Measurements from ENCODE around the gene TBC1D22A.
"Not testable (repeated sequence)": the region's sequence is repeated elsewhere in the genome, so short reads cannot be mapped to it uniquely, and the experiment has no call there.

Gene TBC1D22A

DNA sequence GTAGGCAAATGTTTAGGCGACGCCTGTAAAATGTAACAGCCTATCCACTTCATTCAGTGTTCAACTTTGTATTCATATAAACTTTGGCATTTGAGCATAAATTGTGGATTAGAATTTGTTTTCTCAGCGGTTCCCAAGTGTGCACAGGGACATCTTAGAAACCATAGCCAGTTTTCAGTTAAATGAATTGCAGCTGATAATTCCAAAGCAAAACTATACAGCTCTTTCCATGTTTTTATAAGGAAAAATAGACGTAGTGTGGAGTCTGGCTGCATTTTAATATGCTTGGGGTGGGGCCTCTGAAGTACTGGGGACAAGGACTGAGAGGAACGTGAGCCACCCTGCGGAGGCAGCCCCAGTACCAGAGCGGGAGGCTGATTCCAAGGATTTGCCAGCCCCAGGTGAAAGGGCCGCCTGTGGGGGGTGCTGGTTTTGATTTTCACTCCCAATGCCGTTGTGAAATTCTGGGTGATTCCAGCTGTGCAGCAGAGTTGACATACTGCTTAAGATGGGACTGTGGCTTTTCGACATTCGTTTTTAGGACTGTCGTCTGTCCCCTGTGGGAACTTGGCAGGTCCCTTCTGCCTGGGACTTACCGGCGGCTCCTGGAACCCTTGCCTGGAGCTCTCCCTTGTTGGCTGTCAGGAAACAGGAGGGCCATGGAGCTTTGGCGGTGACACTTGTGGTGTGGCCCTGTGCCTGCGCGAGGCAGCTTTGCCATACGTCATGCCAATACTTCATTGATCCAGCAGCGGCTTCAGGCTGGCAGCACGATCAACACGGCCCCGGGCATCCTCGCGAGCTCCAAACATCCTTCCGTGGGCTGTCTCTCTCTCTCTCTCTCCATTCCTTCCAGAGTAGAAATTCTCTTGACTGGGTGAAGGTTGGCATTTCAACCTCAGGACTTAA, 370.9 kb downstream of the TBC1D22A start:
- no peak for DNase-seq

DNA sequence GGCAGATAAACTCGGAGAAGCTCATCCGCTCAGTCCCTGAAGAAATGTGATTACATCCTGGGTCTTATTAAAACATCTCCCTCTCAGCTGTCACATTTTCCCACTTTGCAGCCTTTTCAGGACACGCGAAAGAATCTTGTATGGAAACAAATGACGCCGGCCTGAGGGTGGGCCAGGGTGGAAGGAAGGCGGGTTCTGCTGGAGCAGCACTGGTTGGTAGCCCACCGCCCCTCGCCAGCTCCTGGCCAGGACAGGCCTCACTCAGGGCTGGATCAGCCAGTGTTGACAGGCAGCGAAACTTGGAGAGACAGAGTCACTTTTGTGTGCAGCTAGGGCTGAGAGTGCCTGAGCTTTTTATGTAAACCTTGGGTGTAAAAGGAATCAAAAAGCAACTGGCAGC, 371.8 kb downstream of the TBC1D22A start:
- DNase-seq = no peak

DNA sequence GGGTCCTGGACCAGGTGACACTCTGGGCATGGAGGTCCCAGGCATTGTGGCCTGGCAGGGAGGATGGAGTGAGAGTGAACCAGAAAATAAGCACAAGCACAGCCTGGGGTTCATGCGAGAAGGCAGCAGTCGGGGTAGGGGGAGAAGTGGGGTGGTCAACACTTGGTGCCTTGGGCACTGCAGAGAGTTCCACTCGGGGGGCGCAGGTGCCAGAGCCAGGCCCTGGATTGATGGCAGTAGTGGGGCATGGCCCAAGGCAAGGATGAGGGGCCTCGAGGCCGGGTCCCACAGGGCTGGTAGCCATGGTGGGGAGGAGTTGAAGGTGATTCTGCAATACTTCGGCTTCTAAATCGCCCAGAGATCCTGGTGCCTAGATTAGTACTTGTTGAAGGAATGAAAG, 372.9 kb downstream of the TBC1D22A start:
- no peak for DNase-seq

DNA sequence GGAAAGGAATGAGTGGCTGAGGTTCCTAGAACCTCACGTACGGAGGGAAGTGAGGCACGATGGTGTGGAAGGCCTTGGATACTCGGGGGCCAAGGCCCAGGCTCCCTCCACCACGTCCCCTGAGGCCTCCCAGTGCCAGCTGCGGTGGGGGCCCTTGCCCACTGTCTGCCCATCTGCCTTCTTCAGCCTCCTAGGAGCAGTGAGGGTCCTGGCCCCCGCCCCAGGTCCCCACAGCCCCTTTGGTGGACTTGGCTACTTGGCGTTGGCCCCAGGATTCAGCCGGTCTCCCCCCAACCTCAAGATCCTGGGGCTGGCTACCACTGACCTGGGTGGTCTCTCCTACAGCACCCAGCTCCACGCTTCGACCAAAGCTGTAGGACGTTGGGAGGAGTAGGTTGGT, 373.6 kb downstream of the TBC1D22A start:
- DNase-seq = no peak

DNA sequence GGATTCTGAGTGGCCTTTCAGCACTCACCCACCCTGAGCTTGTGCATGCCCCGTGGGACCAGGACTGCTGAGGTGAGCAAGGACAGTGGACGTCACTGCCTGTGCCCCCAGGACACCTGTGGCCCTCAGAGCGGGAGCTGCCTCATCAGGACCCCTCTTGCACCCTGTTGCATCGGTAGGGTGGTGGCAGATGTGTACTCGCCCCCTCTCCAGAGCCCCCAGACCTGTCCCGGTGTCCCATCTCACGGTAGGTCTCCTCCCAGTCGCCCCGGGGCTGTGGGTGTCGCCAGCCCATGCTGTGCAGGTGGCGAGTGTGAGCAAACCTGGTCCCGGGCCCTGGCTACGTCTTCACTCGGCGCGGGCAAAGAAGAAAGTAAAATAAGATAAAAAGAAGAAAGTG, 374.2 kb downstream of the TBC1D22A start:
- no peak for DNase-seq

DNA sequence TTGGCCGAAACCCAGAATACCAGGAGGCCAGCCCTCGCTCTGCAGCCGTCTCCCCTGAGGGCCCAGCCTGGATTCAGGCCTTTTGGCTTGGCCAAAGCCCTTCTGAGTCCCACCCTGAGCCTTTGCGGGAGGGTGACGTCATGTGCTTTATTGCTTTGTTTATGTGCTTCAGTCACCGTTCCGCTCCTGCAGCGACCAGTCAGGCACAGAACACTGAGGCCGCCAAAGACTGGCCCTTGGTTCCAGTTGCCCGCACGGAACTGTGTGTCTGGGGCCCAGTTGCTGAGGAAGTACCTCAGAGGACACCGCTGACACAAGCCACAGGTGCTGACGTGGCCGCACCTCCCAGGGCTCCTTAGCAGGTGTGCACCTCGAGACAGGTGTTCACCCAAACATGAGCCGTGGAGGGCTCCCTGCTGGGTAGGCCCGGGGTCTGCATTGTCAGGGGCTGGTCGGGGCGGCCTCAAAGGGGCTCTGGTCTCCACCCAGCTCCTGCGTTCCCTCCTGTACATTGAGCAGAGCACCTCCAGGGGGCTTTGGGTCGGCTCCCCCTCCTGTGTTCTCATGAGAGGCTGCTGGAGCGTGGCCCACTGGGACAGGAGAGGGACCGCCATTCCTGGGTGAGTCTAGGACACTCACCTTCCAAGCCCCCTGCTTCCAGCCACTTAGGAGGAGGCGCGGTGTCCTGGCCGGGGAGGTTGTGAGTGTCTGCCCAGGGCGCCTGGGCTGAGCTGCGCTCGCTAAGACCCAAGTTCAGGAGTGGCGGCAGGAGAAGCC, 376.8 kb downstream of the TBC1D22A start:
- DNase-seq = no peak

DNA sequence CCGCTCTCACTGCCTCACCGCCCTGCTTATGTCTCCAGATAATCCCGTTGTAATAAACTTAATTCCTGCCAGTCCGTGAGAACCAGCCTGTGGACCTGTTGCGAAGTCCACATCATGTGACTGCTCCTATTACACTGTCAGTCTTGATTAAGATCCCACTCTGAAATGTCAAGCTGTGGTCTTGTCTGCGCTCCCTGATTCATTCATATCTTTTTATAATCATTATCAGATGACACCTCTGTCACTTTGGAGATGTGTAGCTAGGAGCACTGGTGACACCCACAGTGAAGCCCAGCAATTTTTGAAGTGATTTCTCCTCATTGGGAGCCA, 377.3 kb downstream of the TBC1D22A start:
- no peak for DNase-seq

DNA sequence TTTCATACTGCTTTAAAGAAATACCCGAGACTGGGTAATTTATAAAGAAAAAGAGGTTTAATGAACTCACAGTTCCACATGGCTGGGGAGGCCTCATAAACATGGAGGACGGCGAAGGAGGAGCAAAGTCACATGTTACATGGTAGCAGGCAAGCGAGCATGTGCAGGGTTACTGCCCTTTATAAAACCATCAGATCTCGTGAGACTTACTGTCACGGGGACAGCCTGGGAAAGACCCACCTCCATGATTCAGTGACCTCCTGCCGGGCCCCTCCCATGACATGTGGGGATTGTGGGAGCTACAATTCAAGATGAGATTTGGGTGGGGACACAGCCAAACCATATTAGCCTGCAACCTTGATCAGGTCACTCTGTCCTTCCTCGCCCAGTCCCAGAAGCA, 378.5 kb downstream of the TBC1D22A start:
- not testable (repeated sequence) for DNase-seq

DNA sequence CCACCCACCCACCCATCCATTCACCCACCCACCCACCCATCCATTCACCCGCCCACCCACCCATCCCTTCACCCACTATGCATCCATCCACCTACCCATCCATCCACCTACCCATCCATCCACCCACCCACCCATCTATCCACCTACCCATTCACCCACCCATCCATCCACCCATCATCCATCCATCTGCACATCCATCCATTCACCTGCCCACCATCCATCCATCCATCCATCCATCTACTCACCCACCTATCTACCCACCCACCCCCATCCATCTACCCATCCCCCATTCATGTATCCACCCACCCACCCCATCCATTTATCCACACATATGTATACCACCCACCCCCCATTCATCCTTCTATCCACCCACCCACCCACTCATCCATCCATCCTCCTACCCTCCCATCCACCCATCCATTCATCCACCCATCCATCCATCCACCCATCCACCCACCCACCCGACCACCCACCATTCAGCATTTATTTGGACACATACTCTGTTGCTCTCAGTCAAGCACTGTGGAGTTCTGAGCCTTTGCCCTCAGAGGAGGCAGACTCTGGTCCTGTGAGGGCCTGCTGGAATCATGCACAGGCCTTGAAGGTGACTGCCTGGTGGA, 380.1 kb downstream of the TBC1D22A start:
- DNase-seq = no peak

DNA sequence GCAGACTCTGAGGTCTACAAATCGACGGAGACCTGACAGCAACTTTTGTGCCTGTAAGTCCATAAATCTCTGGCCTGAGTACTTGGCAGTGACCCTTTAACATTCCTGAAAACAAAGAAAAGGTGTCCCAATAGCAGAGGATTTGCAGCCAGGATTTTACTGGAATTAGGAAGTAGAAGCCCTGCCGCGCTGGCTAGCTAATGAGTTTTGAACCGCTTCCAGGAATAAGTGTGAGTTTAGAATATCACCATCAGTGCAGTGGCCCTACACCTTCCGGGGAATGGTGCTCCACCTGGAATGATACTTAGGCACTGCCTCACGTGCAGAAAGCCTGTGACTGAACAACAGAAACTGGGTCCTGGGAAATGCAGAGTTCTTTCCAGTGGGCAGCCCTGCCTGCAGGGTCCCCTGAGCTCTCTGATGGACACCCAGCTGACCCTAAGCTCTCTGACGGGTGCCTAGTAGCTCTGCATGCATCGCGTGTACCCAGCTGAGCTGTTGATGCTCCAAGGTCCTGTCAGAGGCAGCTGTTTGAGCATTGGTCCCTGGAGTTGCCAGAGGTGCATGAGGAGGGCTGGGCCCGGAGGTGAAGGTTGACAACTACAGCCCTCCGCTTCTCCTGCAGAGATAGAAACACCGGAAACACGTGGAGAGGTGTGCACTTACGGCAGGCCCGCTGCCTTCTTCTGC, 380.9 kb downstream of the TBC1D22A start:
- no peak for DNase-seq

DNA sequence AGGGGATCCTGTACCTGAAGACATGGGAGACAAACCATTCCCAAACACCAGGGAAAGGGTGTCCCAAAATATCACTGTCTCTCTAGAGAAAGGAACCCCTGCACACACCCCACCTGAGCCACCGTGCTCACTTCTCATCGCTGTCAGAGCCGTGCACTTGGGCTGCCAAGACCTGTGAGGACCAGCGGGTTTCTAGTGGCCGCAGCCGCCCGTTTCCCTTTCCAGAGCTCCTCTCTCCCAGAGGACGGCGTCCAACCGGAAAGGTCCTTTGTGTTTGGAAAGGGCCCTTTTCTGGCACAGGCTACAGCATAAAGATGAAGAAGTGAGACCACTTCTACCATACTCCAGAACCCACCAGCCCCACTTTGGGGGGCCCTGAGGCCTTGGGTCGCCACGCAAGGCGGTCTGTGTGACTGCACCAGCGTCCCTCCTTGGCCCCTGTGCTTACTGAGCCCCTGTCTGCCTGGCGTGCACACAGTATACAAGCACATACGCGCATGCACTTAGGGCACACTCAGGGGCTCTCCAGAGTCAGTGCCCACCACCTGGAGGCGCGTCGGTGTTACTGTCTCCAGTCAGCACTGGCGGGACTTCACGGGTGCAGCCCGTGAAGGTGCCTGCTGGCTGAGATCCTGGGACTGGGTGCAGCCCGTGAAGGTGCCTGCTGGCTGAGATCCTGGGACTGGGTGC, 381.8 kb downstream of the TBC1D22A start:
- DNase-seq = no peak

DNA sequence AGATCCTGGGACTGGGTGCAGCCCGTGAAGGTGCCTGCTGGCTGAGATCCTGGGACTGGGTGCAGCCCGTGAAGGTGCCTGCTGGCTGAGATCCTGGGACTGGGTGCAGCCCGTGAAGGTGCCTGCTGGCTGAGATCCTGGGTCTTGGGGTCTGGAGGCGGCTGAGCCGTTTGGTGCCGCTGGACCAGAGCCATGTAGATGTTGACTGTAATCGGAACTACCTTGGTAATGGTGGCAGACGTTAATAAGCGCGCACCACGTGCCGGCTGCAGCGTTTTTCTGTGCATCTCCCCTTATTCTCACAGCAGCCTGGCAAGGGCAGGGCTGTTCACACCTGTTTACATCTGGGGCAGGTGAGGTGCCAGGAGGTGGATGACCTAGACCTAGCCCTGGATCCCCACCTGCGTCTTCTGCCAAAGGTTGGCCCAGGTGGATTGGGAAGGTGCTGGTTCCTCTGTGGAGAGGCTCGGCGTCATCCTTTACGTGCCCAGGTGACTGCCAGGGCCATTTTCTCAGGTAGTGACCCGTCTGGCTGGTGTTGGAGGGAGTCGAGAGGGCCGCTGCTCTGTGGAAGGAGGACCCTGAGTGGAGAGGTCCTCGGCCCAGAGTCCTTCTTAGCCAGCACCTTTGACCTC, 382.5 kb downstream of the TBC1D22A start:
- DNase-seq = no peak

DNA sequence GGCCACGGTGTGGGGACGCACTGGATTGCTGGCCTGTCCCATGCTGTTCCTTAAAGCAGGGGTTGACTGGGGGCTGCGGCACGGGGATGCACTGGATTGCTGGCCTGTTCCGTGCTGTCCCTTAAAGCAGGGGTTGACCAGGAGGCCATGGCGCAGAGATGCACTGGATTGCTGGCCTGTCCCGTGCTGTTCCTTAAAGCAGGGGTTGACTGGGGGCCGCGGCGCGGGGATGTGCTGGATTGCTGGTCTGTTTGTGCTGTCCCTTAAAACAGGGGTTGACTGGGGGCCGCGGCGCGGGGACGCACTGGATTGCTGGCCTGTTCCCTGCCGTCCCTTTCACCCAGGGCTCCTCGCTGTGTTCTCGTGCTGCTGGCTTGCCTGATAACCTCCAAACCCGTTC, 383.4 kb downstream of the TBC1D22A start:
- DNase-seq = no peak

DNA sequence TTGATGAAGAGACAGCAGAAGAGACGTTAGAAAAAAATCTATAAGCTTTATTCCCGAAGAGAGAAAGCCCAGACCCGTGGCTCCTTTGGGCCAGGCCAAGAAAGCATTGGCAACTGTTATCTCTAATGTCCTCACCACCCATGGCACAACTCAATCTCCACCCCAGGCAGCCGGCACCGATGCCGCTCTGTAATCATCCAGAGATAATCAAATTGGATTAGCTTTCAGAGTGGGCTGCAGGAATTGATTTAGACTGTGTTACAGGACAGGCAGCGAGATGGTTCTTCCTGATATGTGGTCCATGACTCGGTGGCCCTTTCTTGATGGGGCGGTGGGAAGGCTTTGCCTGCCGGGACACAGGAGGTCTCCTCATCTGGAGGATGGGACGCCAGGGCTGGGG, 383.9 kb downstream of the TBC1D22A start:
- DNase-seq = no peak

DNA sequence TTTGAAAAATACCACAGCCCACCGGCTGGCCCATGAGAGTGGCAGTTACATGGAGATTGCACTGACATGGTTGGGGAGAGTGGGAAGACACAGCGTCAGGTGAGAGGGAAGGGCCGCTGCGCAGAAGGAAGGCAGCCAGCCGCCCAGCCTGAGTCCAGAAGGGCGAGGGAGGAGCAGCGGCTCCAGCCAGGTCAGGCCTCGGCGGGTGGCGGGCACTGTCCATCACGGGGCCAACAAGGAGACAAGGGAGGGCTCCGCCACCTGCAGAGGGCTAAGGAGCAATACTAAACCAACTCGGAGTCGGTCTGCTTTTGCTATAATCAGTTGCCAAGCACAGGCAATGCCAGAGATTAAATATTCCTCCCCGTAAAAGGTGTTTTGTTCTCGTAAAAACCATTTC, 384.5 kb downstream of the TBC1D22A start:
- no peak for DNase-seq

DNA sequence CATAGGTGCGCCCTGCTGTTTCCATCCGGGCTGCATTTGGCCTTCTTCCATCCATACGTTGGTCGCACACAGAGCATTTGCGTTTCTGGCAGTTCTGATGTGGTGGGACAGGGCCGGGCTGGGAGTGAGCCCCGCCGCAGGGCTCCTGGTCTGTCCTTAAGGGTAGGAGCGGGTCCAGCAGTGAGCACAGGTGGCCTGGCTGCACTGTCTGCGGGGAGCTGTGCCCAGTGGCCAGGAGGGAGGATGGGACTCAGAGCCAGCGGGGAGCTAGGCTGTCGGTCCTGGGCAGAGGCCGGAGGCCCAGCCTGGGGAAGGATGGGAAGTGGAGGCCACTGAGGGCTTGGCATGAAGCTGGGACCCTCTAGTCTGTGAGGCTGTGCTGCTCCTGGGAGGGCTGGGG, 385.1 kb downstream of the TBC1D22A start:
- DNase-seq = no peak

DNA sequence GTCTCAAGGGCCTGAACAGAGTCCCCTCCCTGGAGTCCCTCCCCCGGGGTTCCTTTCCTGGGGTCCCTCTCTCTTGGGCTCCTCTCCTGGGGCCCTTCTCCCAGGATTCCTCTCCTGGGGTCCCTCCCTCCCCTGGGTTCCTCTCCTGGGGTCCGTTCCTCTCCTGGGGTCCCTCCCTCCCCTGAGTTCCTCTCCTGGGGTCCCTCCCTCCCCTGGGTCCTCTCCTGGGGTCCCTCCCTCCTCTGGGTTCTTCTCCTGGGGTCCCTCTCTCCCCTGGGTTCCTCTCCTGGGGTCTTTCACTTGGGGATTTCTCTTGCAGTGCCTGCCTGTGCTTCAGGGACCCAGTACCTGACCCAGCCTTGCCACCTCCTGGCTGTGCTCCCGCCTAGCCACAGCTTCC, 386.1 kb downstream of the TBC1D22A start:
- DNase-seq = no peak

DNA sequence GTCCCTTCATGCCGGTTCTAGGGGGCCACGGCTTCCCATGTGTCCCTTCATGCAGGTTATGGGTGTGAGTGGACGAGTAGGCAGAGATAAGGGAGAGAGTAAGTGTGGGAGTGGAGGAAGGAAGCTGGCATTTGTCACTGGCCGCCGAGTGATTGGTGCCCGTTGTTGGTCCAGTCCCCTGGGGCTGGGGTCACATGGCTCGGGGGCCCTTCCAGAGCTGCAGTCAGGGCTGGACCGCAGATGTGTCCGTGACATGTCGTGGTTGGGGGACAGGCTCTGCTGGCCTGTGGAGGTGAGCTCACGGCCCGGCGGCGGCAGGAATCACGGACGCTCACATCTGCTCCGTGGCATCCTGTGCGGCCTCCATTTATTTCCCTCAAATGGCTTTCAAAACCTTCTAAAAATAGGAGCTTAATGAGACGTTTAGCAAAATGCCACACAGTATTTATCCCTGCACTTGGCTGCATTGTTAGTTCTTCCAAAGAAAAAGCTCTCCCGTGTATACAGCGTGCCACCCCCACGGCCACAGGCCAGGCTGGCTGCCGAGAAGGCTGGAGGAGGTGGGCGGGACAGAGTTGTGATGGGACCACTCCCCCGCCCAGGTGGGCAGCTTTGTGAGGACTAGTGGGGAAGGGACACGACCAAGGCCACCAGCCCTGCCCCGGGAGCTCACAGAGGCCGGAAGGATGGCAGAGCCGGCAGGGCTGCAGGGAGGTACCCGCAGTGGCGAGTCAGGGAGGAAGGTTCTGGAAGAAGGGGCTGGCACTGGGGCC, 386.7 kb downstream of the TBC1D22A start:
- DNase-seq = no peak

DNA sequence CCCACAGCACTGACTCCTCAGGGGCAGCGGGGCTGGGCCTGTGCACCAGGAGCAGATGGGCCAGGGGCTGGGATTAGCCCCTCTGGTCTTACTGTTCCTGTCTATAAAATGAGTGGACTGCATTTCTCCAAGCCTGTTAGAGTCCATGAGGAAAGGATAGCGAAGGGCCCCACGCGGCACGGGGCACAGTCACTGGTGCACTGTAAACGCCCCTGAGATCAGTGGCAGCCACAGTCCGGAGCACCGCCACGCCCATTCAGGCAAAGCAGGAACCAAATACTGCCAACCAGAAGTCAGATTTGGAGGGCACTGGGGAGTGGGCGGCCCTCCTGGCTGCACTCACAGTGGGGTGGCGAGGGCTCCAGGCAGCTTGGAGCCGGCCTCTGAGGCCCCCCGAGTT, 387.5 kb downstream of the TBC1D22A start:
- DNase-seq = no peak

DNA sequence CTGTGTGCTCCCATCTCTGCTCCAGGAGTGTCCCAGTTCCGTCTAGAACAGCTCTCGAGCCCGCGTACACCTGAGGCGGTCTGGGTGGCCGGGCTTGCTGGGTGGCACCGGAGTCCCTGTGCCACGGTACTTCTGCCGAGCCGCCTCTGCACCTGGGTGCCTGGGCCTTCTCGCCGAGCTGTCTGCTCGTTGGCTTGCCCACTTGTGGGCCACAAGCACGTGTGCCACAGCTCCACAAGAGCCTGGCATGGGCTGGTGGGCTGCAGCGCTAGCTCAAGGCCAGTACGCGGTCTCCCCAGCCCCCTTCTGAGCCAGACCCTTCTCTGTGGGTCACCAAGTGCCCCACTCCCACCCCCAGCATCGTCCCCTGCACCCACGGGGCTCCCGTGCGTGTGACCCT, 388.0 kb downstream of the TBC1D22A start:
- no peak for DNase-seq

DNA sequence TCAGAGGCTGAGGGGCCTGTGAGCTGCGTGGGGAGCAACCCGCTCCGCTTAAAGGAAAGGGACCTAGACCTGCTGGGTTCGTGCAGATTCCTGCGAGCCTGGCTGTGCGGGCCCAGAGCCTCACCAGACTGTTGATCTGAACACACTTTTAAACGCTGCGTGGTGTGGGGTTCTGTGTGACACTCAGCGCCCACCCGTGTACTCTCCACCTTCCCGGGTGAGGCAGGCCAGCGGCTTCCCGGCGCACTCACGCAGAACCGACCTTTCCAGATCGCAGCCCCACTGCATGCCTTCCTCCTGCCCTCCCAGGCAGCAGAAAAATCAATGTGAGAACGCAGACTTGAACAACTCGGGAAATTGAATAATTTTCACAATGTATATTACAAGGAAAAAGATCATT, 388.6 kb downstream of the TBC1D22A start:
- no peak for DNase-seq

Measured in CD4-positive, alpha-beta T cell treated with Interleukin-21 for 1 hour (primary cell).